NOMO-1 treated with dmso at 0.1 percent for 144 hours (cell line): Measurements from ENCODE around the gene ADD2.

Experiments used
- DNase-seq: peaks from one replicate; lab custom pipeline; 2025; ENCODE audit not compliant: unreplicated experiment; lab: John Stamatoyannopoulos, UW

Gene ADD2

DNA sequence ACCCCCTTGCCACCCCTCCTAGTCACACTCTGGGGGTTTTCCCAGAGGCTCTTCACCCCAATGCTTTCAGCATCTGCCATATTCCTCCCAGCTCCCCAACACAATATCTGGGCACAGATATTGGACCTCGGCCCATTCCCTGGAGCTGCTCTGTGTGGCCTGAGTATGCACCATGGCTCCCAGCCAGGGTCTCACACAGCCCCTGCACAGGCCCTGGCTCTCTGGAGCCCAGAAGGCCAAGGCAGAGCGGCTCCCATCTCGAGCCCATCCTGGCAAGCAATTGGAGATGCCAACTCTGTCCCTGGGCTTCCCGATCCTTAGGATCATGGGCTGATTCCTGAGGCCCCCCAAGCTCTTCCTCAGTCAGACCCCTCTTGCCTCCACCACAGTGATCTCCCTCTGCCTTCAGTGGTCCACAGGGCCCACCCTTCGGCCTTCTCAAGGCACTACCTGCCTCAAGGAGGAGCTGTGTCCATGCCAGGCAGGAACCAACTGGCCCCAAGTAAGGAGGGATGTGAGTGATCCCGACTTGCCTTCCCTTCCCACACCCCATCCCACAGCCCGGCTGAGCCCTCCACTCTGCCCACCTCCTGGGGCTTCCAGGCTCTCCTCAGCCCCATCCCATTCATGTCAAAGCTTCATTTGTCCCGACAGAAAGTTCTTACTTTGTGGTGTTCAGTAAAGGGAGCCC is 62.7 kb downstream of the ADD2 start:
- no peak for DNase-seq

DNA sequence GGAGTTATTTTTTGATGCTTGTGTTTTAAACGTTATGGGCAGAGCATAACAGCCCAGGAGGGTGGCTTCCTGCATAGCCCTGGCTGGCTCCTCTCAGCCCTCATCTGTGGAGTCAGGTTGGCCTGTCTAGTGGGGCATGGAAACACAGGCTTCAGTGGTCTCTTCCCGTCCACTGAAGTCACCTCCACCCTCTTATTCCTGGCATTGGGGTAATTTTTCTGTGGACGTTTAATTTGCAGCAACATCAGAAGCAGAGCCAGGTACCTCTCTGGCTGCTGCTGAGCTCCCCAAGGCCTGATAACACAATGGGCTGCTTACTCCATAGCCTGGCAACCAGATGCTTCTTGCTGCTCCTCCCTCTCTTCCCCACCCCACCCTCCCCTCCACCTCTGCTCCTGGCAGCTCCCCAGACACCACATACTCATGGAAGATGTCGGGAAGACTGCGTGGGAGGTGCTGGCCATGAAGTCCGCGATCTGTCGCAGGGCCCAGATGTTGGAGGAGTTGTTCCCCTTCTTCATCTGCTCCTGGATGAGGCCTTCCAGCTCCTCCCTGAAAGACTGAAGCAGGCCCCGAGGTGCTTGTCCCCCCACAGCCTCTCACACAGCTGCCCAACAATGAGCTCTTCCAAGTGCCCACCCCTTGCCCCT is 64.0 kb downstream of the ADD2 start:
- no peak for DNase-seq

DNA sequence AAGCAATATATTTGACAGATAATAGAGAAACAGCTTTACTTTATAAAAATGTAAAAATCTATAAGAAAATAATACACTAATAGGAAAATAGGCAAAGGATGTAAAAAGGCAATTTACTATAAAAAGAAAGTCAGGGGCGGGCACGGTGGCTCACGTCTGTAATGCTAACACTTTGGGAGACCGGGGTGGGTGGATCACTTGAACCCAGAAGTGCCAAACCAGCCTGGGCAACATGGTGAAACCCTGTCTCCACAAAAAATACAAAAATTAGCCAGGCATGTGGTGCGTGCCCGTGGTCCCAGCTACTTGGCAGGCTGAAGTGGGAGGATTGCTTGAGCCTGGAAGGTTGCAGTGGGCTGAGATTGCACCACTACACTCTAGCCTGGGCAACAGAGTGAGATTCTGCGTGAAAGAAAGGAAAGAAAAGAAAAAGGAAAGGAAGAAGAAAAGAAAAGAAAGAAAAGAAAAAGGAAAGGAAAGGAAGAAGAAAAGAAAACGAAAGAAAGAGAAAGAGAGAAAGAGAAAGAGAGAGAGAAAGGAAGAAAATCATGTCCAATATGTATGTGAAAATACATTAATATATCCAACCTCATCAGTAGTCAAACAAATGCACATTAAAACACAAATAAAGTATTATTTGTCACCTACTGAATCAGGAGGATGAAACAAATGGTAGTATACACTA is 65.1 kb downstream of the ADD2 start:
- DNase-seq, result no peak

DNA sequence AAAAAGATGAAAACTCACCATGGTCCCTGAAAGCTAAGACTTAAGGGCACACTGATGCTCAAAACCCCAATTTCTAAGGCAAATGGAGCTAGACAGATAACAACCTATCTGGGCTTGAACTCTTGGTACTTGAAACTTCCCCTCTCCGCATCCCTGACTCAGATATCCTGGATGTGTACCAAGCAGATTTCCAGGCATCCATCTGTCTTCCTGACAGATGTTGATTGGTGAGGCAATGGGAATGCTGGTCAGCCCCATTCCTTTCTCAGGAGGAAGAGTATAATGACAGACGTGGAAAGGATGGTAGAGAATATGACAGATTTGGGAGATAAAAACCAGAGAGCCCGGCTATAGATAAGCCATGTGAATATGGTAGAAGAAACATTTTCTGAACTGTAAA is 69.2 kb downstream of the ADD2 start:
- no peak for DNase-seq

DNA sequence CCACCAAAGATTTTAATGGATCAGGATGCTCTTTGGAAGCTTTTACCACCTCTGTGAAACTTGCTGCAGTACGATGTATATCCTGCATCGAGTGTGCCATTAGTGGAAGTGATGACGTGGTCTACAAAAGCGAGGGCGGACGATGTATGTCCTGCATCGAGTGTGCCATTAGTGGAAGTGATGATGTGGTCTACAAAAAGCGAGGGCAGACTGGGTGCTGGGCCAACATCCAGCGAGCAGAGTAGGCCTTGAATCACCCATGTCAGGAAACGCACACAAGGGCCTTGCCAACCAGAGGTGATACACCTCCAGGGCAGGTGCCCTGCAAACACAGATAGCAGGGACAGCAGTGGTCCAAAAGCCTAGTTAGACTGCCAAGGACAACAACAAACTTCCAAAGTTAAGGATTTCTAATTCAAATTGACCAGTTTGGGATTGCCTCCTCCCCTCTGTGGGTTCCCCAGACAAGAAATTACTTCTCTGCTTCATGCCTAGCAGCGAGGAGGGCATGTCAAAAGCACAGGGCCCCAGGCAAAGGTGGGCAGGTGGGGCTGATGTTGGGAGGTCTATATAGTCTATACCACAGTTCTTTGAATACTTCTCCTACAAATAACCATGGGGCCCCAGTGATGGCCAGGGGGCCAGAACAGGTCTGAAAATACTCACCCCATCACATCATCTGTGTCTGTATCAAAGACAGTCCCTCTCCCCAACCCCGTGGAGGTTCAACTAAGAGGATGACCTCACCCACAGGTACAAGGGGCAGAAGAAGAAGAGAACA is 70.2 kb downstream of the ADD2 start:
- DNase-seq, result no peak

DNA sequence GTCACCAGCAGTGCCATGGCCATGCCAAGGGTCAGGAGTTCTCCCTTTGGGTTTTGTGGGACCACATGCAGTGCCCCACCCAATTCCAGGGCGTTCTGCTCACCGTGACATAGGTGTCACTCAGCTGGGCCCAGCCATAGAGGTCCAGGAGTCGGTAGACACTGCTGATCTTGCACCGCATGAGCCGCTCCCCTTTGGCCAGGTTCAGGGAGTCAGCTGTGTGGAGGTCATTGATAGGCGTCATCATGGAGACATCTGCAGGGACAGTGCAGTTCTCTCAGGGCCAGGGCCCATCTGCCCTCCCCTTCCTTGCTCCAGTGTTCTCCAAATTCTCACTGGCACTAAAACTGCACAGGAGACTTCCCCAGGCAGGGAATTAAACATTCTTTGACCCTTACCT is 71.9 kb downstream of the ADD2 start:
- no peak for DNase-seq

DNA sequence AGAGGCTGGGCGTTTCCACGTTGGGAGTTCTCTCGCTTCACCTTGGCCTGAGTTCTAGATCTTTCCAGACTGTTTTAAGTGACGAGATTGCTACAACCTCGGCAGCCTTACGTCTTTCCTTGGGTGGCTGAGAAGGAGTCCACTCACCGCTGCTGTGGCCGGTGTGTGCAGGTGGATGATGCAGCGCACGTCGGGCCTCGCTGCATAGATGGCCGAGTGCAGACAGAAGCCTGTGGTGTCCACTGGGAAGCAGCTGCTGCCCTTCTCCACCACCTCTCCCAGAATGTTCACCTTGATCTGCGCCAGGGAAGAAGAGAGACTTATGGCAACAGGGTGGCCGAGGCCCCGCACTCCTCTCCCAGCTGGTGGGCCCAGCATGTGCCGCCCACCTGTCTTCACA is 75.7 kb downstream of the ADD2 start:
- no peak for DNase-seq

DNA sequence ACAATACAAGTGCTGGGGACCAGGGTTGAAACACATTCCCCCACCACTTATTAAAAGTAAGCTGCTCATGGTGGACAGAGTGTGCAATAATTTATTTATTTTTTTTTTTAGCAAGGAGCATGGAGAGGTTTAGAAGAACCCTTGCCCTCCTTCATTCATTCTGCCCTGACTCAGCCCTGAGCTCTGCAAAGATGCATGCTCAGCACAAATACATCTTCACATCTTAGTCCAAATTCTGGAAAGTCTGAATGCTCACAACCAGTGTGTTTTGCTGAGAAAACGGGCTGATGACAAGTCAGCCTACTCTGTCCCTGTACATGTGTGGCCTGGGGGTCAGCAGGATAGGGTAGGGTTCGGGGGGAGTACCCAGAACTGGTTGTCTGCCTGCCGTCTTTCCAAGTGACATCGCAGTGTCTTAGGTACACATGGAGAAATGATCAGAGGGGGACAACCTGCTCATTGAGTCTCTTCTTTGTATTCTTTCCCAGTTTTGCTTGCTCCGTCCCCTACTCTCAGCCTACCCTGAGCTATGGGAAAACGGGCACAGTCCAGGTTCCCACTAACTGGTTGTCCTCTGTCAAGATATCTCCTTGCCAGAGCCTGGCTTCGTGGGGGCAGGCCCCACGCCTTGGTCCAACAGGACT is 76.4 kb downstream of the ADD2 start:
- DNase-seq, result no peak

DNA sequence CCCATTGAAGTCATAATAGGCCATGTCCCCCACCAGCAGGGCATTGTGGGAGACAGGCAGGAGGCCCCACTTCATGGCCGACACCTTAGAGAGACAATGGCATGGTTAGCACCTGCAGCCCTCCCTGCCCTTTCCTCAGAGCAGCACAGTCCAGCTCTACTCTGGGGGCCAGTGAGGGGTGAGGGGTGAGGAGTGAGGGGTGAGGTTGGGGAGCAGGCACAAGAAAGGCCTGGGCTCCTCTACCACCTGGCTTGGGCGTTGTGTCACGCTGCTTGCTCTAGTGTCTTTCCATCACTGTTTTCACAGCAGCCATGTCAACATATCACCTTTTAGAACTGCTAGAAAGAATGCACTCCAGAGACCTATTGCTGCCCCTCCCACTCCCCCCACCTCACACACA is 77.2 kb downstream of the ADD2 start:
- DNase-seq, result no peak

DNA sequence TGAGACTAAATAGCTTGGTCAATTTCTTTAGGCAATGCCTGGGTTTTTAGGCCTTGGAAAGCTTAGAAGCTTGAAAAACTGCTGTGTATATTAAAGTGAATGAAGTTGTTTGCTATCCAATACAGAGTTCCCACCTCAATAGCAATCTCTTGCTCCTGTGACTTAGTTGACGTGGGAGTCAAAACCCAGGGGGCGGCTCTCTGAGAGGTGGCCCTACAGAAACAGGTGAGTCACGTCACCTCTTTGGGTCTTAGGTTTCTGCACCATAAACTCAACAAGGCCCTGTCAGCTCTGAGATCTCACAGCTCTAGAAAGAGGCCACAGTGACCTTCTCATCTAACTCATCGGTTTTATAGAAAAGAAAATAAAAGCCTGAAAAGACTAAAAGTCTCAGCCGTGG is 79.6 kb downstream of the ADD2 start:
- no peak for DNase-seq

DNA sequence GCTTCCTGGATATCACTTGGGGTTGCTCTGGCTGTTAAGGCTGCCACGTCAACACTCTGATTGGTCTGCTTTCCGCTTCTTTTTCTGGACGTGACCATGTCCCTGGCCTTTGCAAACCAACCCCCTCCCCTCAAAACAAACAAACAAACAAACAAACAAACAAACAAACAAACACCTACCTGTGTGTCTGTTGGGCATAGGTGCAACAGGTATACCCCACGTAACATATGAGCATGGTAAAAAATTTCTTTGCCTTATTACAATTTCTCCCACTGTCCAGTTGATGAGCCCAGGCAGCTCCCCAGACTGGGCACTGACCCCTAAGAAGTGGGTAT is 80.6 kb downstream of the ADD2 start:
- DNase-seq, result no peak

DNA sequence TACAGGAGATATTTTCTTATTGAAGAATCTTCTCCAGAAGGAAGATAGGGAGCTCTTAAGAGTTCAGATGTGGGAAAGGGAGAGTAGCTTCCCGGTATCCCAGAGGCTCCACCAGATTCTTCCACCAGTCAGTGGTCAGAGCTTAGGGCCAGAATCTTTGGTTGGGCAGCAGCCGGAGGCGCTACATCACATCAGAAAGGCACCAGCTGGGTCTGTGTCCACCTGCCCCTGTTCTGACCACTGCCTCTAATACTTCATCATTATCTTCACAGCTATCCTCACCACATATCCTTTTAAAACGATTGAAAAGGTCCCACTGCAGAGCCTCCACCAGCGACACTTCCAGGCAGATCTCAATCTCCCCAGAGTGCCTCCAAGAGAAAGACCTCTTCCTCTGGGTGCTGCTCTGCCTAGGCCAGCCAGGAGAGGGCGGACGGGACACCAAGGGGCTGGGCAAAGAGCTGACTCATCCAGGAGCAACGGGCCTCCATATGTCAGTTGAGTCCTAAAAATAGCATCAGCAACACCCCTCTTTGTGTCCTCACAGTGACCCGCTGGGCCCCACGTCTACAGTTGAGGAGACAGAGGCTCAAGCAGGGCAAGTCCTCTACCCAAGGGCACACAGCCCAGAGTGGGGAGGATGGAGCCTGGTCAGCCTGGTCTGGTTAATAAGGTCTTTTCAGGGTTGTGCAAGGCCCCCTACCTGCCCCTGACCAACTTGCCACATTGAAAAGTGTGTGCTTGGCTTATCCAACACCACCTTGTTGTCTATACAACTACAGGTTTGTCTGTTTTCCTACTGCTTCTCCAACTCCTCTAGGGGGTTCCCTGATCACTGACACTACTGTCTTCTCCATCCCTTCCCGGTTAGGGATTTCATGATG is 81.2 kb downstream of the ADD2 start:
- DNase-seq, result peak; percentile 95

DNA sequence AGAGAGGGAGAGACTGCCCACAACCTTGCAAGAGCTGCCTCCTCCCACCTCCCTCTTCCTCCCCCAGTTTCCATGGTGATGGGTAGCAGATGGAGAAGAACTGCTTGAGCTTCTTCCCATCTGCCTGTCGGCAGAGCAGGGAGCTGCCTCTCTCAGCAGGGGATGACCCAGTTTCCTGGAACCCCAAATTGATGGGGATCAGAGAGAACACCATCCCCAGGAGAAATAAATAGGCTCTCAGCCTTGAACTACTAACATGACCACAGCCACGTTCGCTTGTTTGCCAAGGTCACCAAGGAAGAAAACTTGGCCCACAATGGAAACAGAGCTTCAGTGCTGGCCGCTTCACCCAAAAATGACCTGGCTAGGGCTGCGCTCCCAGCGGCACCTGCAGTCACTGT is 82.2 kb downstream of the ADD2 start:
- DNase-seq, result no peak

DNA sequence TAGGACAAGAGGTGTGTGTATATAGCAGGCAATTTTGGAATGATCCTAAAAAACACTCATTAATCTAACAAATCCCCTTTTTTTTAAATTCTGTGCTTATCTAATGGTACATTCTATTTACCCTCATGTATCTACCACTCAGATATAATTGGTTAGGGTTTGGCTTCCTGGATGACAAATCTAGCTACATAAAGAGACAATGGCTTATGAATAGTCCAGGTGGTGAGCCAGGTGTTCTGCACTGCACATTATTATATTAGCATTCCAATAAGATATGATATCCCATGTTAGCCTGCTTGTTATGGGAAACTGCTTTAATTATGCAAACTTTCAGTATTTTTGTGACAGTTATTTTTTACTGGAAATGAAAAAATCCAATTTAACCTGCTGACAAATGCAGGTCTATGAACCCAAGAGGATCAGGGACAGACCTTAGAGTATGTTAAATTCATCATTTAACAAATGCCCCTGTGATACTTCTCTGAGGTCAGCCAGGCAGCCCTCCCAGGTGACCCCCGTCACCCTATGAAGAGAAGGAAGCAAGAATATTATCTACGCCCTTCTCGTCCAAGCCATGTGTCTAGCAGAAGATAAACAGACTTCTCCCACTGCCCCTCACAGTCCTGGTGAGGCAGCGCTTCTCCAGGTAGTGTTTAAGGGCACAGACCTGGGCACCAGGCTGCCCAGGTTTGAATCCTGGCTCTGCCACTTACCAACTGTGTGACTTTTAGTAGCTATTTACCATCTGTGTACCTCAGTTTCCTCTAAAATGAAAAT is 83.0 kb downstream of the ADD2 start:
- DNase-seq, result no peak

DNA sequence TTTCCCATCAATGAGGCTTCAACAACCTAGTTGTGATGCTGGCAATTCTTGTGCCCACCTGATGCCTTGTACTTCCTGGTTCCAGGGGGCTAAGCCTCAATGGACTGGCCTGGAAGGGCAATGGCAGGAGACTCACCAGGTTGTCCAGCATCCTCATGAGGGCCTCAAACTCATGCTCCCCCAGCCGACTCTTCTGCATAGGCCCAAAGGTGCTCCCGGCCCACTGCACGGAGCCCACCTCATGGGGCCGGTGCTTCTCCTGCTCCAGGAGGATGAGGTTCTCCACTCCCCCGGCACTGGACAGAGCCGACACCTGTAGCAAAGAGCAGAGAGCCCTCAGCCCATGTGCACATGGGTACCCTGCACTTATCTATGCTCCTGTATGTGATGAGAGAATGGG is 84.5 kb downstream of the ADD2 start:
- no peak for DNase-seq

DNA sequence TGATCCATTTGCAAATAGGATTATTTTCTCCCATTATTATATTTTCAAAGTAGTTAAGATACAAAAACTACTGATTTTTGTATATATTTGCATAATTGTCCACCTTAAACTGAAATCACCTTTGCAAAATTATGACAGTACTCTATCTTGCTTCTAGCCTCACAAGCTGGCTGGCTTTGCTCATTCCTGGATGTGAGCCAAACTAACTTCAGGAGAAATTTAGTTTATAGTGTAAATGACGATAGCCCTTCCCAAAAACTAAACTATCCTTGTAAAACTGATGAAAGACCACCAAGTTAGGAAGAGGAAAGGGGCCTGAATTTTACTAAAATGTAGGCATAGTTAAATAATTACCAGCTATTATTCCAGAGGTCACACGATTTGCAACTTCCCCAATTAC is 87.3 kb downstream of the ADD2 start:
- DNase-seq, result no peak

DNA sequence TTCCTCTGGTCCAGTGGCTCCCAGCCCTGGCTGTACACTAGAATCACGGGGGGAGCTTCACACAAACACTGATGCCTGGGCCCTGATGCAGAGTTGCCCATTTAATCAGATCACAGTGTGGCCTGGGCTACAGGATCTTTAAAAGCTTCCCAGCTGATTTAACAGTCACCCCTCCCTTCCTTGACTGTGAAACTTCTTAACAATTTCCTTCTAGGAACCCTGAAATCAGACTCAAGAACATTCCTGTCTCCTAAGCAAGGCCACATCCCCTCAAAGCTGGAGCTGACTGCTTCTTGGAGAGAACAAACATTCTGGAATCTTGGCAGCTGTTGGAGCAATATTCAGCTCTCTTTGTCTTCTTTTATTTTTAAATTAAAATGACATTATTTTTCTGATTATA is 88.7 kb downstream of the ADD2 start:
- no peak for DNase-seq

DNA sequence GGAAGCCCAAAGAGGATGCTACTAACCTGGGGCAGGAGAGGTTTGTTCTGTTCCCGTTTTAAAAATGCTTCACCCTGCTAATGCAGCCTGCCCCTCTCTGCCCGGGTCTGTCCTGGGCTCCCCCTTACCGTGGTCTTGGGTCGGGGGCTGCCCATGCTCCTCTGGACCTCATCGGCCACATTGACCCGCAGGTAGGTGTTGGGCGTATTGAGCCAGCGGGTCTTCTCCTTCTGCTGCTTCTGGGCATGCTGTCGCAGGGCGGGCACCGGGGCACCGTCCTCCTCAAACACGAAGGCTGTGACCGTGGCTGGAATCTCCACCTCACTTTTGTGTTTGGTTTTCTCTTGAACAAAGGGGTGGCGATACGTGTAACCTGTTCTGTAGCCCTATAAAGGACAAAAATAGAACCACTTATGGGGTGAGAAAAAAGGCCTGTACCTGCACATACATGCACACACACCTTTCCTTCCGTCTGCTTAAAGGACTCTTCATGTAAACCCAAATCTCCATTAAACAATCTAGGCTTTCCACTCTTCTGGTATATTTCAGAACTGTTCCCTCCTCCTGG is 89.3 kb downstream of the ADD2 start:
- DNase-seq, result no peak

DNA sequence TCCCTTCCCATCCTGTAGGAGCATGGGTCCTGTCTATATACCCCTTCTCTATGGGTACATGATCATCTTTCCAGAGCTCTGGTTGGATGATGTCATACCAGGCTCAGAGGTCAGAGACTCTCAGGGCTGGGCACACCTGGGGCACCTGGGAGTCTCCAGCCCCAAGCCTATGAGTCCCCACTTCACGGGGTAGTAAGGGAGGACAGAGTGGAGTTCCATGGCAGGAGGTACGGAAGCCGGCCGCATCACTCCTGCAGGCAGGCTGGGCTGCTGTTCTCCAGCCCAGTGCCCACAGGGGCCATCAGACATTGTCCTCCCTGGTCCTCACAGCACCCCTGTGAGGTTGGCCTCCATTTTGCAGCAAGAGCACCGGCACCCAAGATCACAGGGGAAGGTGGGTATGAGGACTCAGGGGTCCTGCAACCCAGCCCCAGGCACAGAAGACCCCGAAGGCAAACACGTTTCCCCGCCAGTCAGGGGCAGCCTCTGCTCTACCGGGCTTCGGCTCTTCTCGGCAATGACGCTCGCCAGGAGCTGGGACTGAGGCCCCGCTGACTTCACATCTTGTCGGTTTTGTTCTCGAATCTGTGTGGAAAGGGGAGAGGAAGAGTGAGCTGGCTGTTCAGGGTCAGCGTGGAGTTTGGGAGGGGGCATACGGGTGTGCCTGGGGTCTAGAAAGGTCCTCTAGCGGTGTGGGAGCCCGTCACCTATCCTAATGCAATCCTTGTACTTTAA is 91.5 kb downstream of the ADD2 start:
- no peak for DNase-seq
